ENCODE measurements around the gene HSPG2.
"Not testable (repeated sequence)": the region's sequence is repeated elsewhere in the genome, so short reads cannot be mapped to it uniquely, and the experiment has no call there.

HSPG2 gene

GRCh38 chr1:21911205-21912001 is 25.7 kb downstream of the HSPG2 start:
- no peak for DNase-seq

DNA sequence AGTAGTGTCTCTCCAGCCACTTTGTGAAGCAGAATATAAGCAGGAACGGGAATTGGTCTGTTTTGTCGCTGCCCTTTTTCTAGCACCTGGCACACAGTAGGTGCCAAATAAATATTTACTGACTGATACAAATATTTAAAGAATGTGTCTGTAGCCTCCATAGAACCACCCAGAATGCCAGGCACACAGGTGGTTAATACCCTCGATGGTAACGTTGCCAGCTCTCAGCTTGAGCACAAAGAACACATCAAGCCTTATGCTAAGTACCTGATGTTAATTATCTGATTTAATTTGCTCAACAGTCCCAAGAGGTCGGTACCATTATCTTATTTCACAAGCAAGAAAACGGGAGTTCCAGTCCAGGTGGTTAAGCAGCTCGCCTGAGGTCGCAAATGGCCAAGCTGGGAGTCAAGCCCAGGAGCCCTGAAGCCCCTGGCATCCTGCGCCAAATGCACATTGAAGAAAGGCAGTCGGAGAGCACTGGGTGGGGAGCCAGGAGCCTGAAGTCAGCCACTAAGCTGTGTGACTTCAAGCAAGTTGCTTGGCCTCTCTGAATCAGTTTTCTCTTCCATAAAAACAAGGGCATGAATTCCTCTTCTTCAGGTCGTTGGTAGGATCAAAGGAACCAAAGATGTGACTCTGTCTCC is 26.4 kb downstream of the HSPG2 start:
- no peak for DNase-seq

DNA sequence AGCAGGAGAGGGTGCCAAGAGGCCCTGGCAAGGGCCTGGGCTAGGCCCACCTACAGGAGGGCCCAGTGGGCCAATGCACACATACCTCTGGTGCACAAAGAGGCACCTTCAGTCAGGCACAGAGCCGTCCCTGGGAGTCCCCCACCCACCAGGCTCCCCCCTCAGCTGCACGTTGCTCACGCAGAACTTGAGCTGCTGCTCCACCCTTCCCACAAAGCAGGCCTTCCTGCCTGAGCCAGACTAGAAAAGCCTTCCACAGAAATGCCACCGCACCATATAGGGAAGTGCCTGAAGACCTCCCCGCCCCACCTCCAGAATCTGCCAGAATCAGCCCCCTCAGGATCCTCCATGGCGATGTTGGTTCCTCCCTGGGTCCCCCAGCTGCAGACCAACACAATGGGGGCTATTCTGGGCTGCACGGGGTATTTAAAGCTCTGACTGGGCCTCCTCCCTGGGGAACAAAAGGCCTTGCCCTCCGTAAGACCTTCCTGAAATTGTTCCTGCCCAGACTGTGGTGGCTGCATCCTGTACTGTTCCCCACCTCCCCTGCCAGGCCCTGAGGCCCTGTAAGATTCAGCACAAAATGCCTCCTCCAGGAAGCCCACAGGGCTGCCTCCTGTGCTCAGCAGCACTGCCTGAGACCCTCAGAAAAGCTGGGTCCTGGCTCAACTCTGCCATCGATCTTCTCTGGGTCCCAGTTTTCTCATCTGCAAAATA is 27.2 kb downstream of the HSPG2 start:
- DNase-seq = no peak

DNA sequence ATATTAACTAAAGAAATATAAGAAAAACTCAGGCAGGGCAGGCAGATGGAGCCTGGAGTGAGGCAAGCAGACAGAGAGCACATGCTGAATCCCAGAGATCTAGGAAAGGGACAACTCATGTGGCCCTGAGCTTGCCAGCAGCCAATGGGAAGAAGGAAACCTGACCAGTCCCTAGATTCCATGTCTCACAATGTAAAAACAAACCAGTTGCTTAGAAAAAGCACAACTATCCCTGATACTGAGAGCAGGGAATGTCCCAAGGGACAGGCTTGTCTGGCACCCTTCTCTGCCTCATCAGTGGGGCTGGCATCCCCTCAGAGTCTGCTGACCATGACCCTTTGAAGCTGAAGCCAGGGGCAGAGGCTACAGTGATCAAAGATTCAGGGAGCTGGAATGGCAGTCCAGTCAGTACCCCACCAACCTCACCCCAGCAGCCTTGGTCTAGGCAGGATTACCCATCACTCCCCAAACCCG is 27.8 kb downstream of the HSPG2 start:
- no peak for DNase-seq

DNA sequence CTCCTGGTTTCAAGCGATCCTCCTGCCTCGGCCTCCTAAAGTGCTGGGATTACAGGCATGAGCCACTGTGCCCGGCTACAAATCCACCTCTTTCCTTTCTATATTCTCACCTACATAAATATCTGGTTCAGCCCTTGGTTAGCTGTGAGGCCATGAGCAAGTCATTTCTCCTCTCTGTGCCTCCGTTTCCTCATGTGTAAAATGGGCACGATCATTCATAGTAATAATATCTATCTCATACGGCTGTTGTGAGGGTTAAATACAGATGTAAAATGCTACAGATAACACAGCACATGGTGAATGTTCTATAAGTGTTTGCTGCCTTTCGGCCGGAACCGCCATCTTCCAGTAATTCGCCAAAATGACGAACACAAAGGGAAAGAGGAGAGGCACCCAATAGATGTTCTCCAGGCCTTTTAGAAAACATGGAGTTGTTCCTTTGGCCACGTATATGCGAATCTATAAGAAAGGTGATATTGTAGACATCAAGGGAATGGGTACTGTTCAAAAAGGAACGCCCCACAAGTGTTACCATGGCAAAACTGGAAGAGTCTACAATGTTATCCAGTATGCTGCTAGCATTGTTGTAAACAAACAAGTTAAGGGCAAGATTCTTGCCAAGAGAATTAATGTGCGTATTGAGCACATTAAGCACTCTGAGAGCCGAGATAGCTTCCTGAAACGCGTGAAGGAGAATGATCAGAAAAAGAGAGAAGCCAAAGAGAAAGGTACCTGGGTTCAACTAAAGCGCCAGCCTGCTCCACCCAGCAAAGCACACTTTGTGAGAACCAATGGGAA is 29.2 kb downstream of the HSPG2 start:
- not testable (repeated sequence) for DNase-seq

DNA sequence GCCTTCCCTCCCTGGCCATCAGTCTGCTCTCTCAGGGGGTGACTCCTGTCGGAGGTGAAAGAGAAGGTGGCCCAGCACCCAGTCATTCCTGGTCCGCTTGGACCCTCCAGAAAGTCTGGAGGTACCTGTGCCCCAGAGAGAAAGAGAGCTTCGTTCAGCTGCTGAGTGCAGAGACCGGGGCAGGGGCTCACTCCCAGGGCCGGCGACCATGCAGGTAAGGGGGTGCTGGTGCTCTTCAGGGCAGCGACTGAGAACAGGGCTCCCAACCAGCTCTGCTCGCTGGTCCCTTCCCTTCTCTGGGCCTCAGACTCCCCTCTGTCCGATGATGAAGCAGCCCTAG is 30.1 kb downstream of the HSPG2 start:
- DNase-seq = no peak

DNA sequence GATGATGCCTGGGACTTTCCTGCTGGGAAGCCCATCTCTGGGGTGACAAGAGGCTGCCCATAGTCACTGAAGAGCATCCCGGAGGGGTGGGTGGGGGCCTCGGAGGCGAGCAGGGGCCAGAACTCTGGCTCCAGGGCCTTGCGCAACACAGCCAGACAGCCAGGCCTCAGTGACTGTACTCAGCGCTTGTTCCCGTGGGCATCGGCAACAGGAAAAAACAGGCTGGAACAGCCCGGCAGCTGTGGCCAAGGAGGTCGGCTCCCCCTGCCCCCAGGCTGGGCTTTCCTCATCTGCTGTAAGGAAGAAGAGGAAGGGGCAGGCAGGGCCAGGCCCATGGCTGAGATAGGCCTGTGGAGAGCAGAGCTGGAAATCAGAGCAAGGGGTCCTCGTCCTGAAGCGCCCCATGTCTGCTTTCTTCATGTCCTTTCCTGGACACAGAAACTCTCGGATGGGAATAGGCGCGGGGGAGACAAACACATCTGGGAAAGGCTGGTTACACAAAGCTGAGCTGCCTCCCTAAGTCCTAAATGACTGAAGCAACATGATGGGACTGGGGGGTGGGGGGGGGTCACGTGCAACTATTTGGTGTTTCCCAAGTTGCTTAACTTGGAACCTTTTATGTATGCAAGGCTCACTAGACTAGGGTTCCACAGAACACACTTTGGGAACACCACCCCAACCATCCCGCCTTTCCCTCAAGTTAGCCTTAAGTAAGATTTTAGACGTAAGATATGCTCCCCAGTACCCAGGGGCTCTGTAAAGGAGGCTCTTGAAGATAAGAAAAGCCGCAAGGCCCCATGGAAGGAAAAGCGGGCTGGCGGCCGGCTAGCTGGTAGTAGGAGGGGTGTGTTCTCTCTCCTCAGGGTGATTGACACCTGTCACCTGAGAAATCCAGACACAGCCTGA is 30.7 kb downstream of the HSPG2 start:
- DNase-seq = no peak

GRCh38 chr1:21904704-21905520 is 32.2 kb downstream of the HSPG2 start:
- peak; percentile 61 for DNase-seq

DNA sequence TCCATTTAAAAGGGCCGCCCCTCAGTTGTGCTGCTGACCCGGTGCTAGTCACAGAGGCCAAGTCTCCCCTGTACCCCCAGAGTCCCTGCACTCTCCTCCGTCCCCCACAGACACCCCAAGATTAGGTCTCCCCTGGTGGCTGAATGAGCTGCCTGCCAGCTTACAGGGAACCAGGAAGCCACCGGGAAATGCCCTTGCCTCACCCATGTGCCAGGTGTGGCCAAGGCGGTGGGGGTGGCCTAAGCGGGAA is 32.7 kb downstream of the HSPG2 start:
- no peak for DNase-seq

GRCh38 chr1:21903638-21904453 is 33.3 kb downstream of the HSPG2 start:
- DNase-seq = no peak

GRCh38 chr1:21902026-21903012 is 34.8 kb downstream of the HSPG2 start:
- DNase-seq = no peak

DNA sequence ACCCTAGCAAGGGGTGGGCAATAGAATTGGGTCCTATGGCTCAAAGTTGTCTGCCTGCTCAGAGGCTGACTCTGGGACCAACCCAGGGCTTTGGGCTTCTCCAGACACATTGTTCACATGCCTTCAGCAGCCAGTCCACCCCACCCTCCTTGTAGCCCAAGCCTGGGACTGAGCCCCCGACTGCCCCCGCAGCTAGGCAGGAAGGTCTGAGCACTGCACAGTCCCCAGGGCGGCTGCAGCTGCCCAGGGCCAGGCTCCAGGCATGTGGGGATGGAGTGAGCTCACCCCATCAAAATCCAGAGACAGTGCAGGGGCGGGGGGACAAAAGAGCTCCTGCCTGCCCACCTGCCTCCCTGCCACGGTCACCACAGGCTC is 35.6 kb downstream of the HSPG2 start:
- DNase-seq = peak; percentile 65

DNA sequence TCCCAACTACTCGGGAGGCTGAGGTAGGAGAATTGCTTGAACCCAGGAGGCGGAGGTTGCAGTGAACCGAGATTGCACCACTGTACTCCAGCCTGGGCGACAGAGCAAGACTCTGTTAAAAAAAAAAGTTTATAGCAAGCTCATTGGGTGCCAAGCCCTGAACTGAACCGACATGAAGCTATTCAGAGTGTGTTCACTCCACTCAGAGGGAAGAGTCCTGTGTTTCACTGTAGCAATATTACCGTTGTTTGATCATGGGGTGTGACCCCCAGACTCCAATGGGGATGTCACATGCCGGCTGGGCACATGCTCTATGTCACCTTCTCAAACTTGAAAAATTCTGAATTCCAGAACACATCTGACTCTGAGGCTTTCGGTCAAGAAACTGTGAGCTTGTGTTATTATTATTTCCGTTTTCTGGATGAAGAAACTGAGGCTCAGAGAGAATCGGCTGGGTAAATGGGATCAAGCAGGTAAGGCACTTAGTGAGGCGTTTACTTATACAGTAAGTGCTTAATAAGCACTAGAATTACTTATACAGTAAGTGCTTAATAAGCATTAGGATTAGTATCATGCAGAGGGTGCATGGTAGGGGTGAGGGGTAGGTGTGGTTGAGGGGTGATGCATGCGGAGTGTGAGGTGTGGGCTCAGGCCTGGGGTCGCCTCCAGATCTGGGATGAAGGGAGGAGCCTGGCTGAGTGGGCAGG is 36.2 kb downstream of the HSPG2 start:
- no peak for DNase-seq

DNA sequence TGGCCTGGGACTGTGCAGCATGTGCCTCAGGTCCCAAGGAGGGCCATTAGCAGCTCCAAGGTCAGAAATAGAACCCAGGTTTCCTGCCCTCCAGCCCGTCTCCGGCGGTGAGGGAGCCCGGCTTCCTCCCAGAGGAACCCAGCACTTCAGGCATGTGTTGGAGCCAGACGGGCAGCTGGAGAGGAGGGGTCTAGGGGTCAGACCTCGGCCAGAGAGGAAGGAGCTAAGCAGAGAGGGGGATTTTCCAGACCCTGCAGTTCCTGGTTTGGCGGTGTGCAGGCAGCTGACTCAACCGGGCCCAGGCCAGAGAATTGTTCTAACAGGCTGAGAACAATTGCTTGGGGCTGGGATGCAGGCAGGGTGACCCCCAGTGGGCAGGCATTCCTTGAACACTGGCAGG is 37.1 kb downstream of the HSPG2 start:
- DNase-seq = no peak

GRCh38 chr1:21899267-21899810 is 37.8 kb downstream of the HSPG2 start:
- no peak for DNase-seq

DNA sequence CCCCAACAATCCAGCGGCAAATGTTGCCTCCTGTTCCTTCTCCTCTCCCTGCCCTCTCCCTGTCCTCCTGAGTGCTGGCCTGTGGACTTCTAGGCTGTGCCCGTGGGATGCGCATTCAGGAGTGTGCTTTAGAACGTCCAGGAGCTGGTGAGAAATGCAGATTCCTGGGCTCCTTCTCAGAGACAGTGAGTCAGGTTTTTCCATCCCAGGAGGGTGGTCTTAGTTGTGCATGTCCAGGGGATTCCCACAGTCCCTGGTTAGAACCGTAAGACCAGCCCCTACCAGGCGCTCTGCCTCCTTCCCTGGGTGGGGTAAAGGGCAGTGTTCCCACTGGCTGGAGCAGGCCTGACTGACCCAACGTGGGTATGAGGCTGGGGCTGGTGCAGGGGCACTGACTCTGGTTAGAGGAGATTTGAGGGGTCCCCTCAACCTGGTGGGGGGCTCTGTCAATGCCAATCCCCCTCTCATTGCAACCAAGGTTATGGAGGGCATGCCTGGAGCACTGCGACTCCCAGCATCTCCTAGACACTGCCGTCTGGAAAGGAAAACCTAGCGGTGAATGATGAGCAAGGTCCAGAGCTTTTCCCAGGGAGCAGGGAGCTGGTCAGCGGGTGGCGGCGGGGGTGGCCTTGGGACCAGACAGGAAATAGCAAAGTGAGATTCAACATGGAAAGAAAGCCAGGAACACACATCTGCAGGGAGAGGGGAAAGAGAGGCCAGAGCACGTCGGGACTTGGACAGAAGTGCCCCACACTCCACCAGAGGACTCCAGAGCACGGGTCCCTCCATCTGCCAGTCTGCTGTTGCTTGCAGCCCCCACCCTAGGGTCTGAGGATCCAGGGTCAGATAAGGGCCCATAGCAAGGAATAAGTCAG is 38.5 kb downstream of the HSPG2 start:
- DNase-seq = peak; percentile 34

DNA sequence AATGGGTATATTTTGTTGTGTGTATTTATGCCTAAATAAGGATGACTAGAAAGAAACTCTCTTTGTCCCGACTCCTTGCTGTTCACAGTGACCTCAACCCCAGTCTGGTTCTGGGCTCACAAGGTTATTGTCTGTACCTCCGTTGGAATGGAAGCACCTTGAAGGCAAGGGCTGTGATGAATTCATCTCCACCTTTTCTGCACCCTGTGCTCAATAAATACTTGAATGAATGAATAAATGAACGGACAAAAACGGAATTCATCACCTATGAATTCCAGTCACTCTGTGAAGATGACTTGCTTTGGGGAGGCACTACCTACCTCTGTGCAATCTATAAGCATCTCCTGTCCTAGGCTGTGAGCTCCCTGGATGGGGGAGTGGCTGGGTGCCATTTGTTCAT is 39.3 kb downstream of the HSPG2 start:
- DNase-seq = no peak
